Right lobe of liver (tissue), 4 donors: Measurements from ENCODE around the gene PITX3.

Source experiments
- CTCF ChIP-seq, 4 donors: fragments of 200-600 bp in 3 of 4; fragments of 450-650 bp in 1 of 4; IDR thresholded peaks; one replicate each; pipeline versions ENCODE4 v1.5.1 to v1.8.0; 2016 to 2022; ENCODE audit warnings: antibody characterized with exemption in 4 of 4, mild to moderate bottlenecking in 2 of 4
- POLR2A ChIP-seq: fragments of 450-650 bp; IDR thresholded peaks from one replicate; pipeline ENCODE4 v1.6.1; 2017; ENCODE audit warnings: antibody characterized with exemption, mild to moderate bottlenecking
- donor health status: DM: no; HTN: no; CAD: no.
- donor health status: DM: no; HTN: no; CAD: no.
- donor health status: DM: no; HTN: yes; CAD: no.

- TF ChIP-seq CTCF (IDR thresholded peaks at IDR 0.05) (no peak), POLR2A (no peak)
Measured at GRCh38 chr10:102226542-102226870, 14.8 kb downstream of the PITX3 start.
